WTC11 (cell line): ENCODE results near the gene GALNT7. TPM values are rescaled to one million over a fixed set of nuclear protein-coding genes. Genes with fewer than 3 reads are reported as not detected.

Experiments used
- ATAC-seq: fragments of 200-7000 bp; cut with Tn5 transposase; 2 replicates; pipeline ENCODE4 v1.10.0; 2021; ENCODE audit warnings: mild to moderate bottlenecking, moderate library complexity
- CTCF ChIA-PET: fragments of 300-600 bp; sonication (Branson Sonifier 250); formaldehyde crosslinking; loops from one replicate; lab custom pipeline; 2021; ENCODE audit warnings: antibody characterized with exemption; lab: Charles Lee
- POLR2A ChIA-PET: fragments of 350-600 bp; sonication (Branson Sonifier 250); formaldehyde crosslinking; loops from one replicate; lab custom pipeline; 2021; ENCODE audit warnings: antibody characterized with exemption; lab: Charles Lee
- DNase-seq: peaks from one replicate; pipeline ENCODE4 v3.0.0; 2021; ENCODE audit warnings: low spot score
- H3K27ac Mint-ChIP-seq: 2 replicates; pipeline ENCODE4 v1.8.0; 2021; ENCODE audit warnings: mixed read lengths
- H3K27me3 Mint-ChIP-seq: 2 replicates; pipeline ENCODE4 v1.8.0; 2021; ENCODE audit warnings: low read depth, mild to moderate bottlenecking, moderate library complexity, mixed read lengths
- H3K36me3 Mint-ChIP-seq: 2 replicates; pipeline ENCODE4 v1.8.0; 2021; ENCODE audit warnings: mixed read lengths
- H3K4me1 Mint-ChIP-seq: 2 replicates; pipeline ENCODE4 v1.8.0; 2022; ENCODE audit warnings: mixed read lengths
- H3K4me3 Mint-ChIP-seq: 2 replicates; pipeline ENCODE4 v1.8.0; 2021; ENCODE audit warnings: mild to moderate bottlenecking, moderate library complexity, mixed read lengths
- H3K9me3 Mint-ChIP-seq: 2 replicates; pipeline ENCODE4 v1.8.0; 2021; ENCODE audit warnings: mixed read lengths
- CREB1 ChIP-seq: sonication (generic); formaldehyde crosslinking; IDR thresholded peaks from 2 replicates; pipeline ENCODE4 v1.8.0; 2023; ENCODE audit warnings: mild to moderate bottlenecking, missing genetic modification reagents
- ETV6 ChIP-seq: sonication (generic); formaldehyde crosslinking; IDR thresholded peaks from 2 replicates; pipeline ENCODE4 v1.8.1; 2022; ENCODE audit warnings: mild to moderate bottlenecking, missing genetic modification reagents
- FOXJ3 ChIP-seq: sonication (generic); formaldehyde crosslinking; IDR thresholded peaks from 2 replicates; pipeline ENCODE4 v1.9.0; 2021; ENCODE audit warnings: missing genetic modification reagents, mild to moderate bottlenecking, borderline replicate concordance
- FOXK1 ChIP-seq: sonication (generic); formaldehyde crosslinking; IDR thresholded peaks from 2 replicates; pipeline ENCODE4 v1.8.0; 2022; ENCODE audit warnings: mild to moderate bottlenecking, moderate library complexity, missing genetic modification reagents
- FOXP1 ChIP-seq: sonication (generic); formaldehyde crosslinking; IDR thresholded peaks from 2 replicates; pipeline ENCODE4 v1.8.0; 2022; ENCODE audit warnings: missing genetic modification reagents, mild to moderate bottlenecking, moderate library complexity, borderline replicate concordance
- GRHL2 ChIP-seq: fragments of 250-450 bp; sonication (Bioruptor Pico); IDR thresholded peaks from 2 replicates; pipeline ENCODE4 v1.8.0; 2022; ENCODE audit warnings: mild to moderate bottlenecking, moderate library complexity; ENCODE audit not compliant: insufficient replicate concordance, severe bottlenecking
- GTF2I ChIP-seq: fragments of 250-450 bp; sonication (Bioruptor Pico); conservative IDR thresholded peaks from 2 replicates; pipeline ENCODE4 v1.4.0; 2021; ENCODE audit warnings: mild to moderate bottlenecking
- IRF2 ChIP-seq: sonication (generic); formaldehyde crosslinking; IDR thresholded peaks from 2 replicates; pipeline ENCODE4 v1.8.0; 2022; ENCODE audit warnings: low read depth, missing genetic modification reagents, borderline replicate concordance
- NFATC4 ChIP-seq: fragments of 250-450 bp; sonication (Bioruptor Pico); IDR thresholded peaks from 2 replicates; pipeline ENCODE4 v1.9.0; 2021; ENCODE audit warnings: mild to moderate bottlenecking
- NFE2L1 ChIP-seq: sonication (generic); formaldehyde crosslinking; IDR thresholded peaks from 2 replicates; pipeline ENCODE4 v1.8.1; 2023; ENCODE audit warnings: missing genetic modification reagents
- TCF7 ChIP-seq: sonication (generic); formaldehyde crosslinking; IDR thresholded peaks from 2 replicates; pipeline ENCODE4 v1.8.0; 2022; ENCODE audit warnings: mild to moderate bottlenecking, low read depth, missing genetic modification reagents, moderate library complexity
- USF1 ChIP-seq: sonication (generic); formaldehyde crosslinking; IDR thresholded peaks from 2 replicates; pipeline ENCODE4 v1.8.0; 2022; ENCODE audit warnings: mild to moderate bottlenecking, missing genetic modification reagents
- ZMAT4 ChIP-seq: fragments of 250-450 bp; sonication (Bioruptor Pico); IDR thresholded peaks from 2 replicates; pipeline ENCODE4 v1.9.0; 2021; ENCODE audit warnings: mild to moderate bottlenecking
- ZNF317 ChIP-seq: sonication (generic); formaldehyde crosslinking; IDR thresholded peaks from 2 replicates; pipeline ENCODE4 v1.8.1; 2023; ENCODE audit warnings: low read depth, mild to moderate bottlenecking, moderate library complexity, missing genetic modification reagents, borderline replicate concordance
- ZNF396 ChIP-seq: fragments of 250-450 bp; sonication (Bioruptor Pico); IDR thresholded peaks from 2 replicates; pipeline ENCODE4 v1.8.0; 2021; ENCODE audit warnings: mild to moderate bottlenecking, moderate library complexity, borderline replicate concordance
- ZNF416 ChIP-seq: fragments of 250-450 bp; sonication (Bioruptor Pico); IDR thresholded peaks from 2 replicates; pipeline ENCODE4 v1.9.0; 2021; ENCODE audit warnings: mild to moderate bottlenecking, inconsistent platforms
- ZNF671 ChIP-seq: fragments of 250-450 bp; sonication (Bioruptor Pico); IDR thresholded peaks from 2 replicates; pipeline ENCODE4 v1.8.0; 2021; ENCODE audit warnings: mild to moderate bottlenecking
- total RNA-seq: library from RNA; stranded (reverse); gene quantifications from 3 replicates; pipeline ENCODE4 v1.2.3, GENCODE V29; 2021
- TF ChIP-seq, protein P1 (sequence below): sonication (generic); formaldehyde crosslinking; IDR thresholded peaks from 2 replicates; pipeline ENCODE4 v1.8.0; 2023; ENCODE audit warnings: mild to moderate bottlenecking, missing genetic modification reagents
- TF ChIP-seq, protein P2 (sequence below): sonication (generic); formaldehyde crosslinking; IDR thresholded peaks from 2 replicates; pipeline ENCODE4 v1.8.0; 2022; ENCODE audit warnings: mild to moderate bottlenecking, missing genetic modification reagents
- TF ChIP-seq, protein P3 (sequence below): sonication (generic); formaldehyde crosslinking; IDR thresholded peaks from 2 replicates; pipeline ENCODE4 v1.8.1; 2022; ENCODE audit warnings: low read depth, missing genetic modification reagents, borderline replicate concordance
- TF ChIP-seq, protein P4 (sequence below): sonication (generic); formaldehyde crosslinking; IDR thresholded peaks from 2 replicates; pipeline ENCODE4 v1.8.1; 2022; ENCODE audit warnings: missing genetic modification reagents, borderline replicate concordance
- TF ChIP-seq, protein P5 (sequence below): sonication (generic); formaldehyde crosslinking; IDR thresholded peaks from 2 replicates; pipeline ENCODE4 v1.8.1; 2022; ENCODE audit warnings: low read depth, mild to moderate bottlenecking, moderate library complexity, missing genetic modification reagents, borderline replicate concordance

Gene GALNT7
- total RNA-seq, 1 experiment from 2014 or later = 86.9 TPM

DNA sequence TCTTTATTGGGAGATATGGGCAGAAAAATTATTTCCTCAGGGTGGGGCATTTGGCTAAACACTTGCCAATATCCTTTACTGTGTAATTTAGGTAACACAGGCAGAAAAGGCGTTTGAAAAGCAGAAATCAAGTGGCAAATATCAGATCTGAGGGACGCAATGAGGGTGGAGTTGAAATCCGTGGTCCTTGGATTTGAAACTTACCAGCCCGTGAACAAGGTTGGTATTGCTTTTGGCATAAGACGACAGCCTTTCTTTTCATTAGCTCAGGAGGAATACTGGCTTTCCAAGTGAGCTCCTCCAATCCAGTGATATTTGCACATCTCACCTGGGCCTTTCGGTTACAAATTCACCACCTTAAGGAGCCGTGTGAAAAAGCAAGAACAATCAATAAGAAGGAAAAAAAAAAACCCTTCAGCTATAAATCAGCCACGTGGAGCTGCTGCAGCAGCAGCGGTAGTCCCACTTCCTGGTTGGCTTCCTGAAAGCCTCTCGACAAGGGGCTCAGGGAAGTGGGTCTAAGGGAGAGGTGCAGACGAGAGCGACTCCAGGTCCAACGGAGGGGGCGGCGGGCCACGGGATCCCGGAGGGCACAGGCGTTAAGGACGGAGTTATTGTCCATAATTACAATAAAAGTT lies 734 bp upstream of the GALNT7 start:
- H3K4me1 Mint-ChIP-seq = peaks cover 43% of the 10 kb centered on the region
- ChIA-PET CTCF (interaction anchor here (0.7 to 2.4 kb wide), 8 partner anchors 75 to 154 kb away, joined by 3 to 25 read pairs (median 6); no protein-coding TSS in a partner anchor), POLR2A (interaction anchor here (0.6 to 1.7 kb wide), 11 partner anchors 57 to 167 kb away, joined by 3 to 13 read pairs (median 4); partner anchors contain the start of gene HMGB2)
- TF ChIP-seq FOXJ3 (CRISPR knock-in tag) = no peak
- peak; percentile 32 for TF ChIP-seq ETV6 (CRISPR knock-in tag)
- TF ChIP-seq, protein P1, sequence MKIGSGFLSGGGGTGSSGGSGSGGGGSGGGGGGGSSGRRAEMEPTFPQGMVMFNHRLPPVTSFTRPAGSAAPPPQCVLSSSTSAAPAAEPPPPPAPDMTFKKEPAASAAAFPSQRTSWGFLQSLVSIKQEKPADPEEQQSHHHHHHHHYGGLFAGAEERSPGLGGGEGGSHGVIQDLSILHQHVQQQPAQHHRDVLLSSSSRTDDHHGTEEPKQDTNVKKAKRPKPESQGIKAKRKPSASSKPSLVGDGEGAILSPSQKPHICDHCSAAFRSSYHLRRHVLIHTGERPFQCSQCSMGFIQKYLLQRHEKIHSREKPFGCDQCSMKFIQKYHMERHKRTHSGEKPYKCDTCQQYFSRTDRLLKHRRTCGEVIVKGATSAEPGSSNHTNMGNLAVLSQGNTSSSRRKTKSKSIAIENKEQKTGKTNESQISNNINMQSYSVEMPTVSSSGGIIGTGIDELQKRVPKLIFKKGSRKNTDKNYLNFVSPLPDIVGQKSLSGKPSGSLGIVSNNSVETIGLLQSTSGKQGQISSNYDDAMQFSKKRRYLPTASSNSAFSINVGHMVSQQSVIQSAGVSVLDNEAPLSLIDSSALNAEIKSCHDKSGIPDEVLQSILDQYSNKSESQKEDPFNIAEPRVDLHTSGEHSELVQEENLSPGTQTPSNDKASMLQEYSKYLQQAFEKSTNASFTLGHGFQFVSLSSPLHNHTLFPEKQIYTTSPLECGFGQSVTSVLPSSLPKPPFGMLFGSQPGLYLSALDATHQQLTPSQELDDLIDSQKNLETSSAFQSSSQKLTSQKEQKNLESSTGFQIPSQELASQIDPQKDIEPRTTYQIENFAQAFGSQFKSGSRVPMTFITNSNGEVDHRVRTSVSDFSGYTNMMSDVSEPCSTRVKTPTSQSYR = no peak
- peak; percentile 44; the same call in 1 of the 2 replicates for TF ChIP-seq FOXP1 (CRISPR knock-in tag)
- TF ChIP-seq, protein P2, sequence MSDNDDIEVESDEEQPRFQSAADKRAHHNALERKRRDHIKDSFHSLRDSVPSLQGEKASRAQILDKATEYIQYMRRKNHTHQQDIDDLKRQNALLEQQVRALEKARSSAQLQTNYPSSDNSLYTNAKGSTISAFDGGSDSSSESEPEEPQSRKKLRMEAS (CRISPR knock-in tag) = 0 out of 2 replicates have a peak, but pooled peaks have one; percentile 48
- TF ChIP-seq ZNF317 (CRISPR knock-in tag) = no peak
- TF ChIP-seq ZMAT4 (CRISPR knock-in tag) = no peak
- no peak for TF ChIP-seq ZNF416 (CRISPR knock-in tag)
- TF ChIP-seq TCF7 (CRISPR knock-in tag) = no peak
- no peak for TF ChIP-seq ZNF396
- TF ChIP-seq, protein P3, sequence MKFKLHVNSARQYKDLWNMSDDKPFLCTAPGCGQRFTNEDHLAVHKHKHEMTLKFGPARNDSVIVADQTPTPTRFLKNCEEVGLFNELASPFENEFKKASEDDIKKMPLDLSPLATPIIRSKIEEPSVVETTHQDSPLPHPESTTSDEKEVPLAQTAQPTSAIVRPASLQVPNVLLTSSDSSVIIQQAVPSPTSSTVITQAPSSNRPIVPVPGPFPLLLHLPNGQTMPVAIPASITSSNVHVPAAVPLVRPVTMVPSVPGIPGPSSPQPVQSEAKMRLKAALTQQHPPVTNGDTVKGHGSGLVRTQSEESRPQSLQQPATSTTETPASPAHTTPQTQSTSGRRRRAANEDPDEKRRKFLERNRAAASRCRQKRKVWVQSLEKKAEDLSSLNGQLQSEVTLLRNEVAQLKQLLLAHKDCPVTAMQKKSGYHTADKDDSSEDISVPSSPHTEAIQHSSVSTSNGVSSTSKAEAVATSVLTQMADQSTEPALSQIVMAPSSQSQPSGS (CRISPR knock-in tag) = no peak
- TF ChIP-seq IRF2 = no peak
- 0 out of 2 replicates have a peak, but pooled peaks have one; percentile 13 for TF ChIP-seq USF1 (CRISPR knock-in tag)
- no peak for TF ChIP-seq GTF2I
- TF ChIP-seq NFATC4 (CRISPR knock-in tag) = no peak
- no peaks in the 10 kb centered on the region for H3K27me3 Mint-ChIP-seq
- peak; percentile 49 for DNase-seq
- H3K9me3 Mint-ChIP-seq = no peaks in the 10 kb centered on the region
- H3K36me3 Mint-ChIP-seq = peaks cover 23% of the 10 kb centered on the region
- H3K4me3 Mint-ChIP-seq = peak overlapping the region; percentile 88
- peak; percentile 41 for ATAC-seq
- peak overlapping the region; percentile 98 for H3K27ac Mint-ChIP-seq

GRCh38 chr4:173169178-173169427 lies 492 bp downstream of the GALNT7 start:
- ATAC-seq (no peak; the same call in 1 of the 2 replicates), DNase-seq (no peak)
- Mint-ChIP-seq H3K9me3 (no peaks in the 10 kb centered on the region), H3K36me3 (peaks cover 22% of the 10 kb centered on the region), H3K27ac (no peak overlapping the region), H3K27me3 (no peaks in the 10 kb centered on the region), H3K4me3 (no peak overlapping the region), H3K4me1 (peaks cover 55% of the 10 kb centered on the region)
- ChIA-PET POLR2A (interaction anchor here (0.6 to 1.9 kb wide), 11 partner anchors 17 to 166 kb away, joined by 3 to 13 read pairs (median 5); partner anchors contain the start of gene HMGB2), CTCF (interaction anchor here (0.7 to 3.9 kb wide), 9 partner anchors 74 to 156 kb away, joined by 3 to 26 read pairs (median 8); no protein-coding TSS in a partner anchor)
- no peak for TF ChIP-seq FOXK1 (CRISPR knock-in tag)
- TF ChIP-seq, protein P1 = no peak
- TF ChIP-seq, protein P4, sequence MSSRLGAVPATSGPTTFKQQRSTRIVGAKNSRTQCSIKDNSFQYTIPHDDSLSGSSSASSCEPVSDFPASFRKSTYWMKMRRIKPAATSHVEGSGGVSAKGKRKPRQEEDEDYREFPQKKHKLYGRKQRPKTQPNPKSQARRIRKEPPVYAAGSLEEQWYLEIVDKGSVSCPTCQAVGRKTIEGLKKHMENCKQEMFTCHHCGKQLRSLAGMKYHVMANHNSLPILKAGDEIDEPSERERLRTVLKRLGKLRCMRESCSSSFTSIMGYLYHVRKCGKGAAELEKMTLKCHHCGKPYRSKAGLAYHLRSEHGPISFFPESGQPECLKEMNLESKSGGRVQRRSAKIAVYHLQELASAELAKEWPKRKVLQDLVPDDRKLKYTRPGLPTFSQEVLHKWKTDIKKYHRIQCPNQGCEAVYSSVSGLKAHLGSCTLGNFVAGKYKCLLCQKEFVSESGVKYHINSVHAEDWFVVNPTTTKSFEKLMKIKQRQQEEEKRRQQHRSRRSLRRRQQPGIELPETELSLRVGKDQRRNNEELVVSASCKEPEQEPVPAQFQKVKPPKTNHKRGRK (CRISPR knock-in tag) = no peak
- TF ChIP-seq NFATC4 (CRISPR knock-in tag) = no peak
- TF ChIP-seq NFE2L1 (CRISPR knock-in tag) = no peak
- no peak for TF ChIP-seq CREB1 (CRISPR knock-in tag)
- TF ChIP-seq, protein P5, sequence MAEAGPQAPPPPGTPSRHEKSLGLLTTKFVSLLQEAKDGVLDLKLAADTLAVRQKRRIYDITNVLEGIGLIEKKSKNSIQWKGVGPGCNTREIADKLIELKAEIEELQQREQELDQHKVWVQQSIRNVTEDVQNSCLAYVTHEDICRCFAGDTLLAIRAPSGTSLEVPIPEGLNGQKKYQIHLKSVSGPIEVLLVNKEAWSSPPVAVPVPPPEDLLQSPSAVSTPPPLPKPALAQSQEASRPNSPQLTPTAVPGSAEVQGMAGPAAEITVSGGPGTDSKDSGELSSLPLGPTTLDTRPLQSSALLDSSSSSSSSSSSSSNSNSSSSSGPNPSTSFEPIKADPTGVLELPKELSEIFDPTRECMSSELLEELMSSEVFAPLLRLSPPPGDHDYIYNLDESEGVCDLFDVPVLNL (CRISPR knock-in tag) = no peak
- TF ChIP-seq GRHL2 (CRISPR knock-in tag) = no peak
- TF ChIP-seq ZNF671 (CRISPR knock-in tag) = no peak
- TF ChIP-seq, protein P2 (CRISPR knock-in tag) = no peak
